ENCODE measurements around the gene COLGALT1.

DNA sequence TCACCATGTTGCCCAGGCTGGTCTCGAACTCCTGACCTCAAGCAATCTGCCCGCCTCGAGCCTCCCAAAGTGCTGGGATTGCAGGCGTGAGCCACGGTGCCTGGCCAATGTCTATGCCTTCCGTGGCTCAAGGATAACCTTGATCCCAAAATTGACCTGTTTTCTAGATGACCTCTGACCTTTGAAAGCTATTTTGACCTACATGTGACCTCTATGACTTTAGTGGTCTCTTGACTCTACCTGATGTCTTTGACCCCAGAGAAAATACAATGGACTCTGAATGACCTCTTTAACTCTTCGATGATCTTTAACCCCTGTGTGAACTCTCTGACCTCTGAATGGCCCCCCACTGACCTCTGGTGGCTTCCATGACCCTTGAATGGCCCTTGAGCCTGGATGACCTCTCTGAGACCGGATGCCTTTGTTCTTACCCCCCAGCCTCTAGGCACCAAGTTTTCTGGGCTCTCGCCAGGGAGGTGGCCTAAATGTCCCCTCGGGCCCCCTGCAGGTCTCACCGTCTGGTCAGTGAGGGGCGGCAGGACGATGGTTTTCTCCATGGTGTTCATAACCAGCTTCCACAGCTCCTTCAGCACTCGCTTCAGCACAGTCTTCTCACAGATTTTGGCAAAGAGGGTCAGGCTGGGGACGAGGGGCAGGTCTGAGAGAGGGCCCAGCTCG, 69.0 kb downstream of the COLGALT1 start:
- TF ChIP-seq REST (IDR thresholded peaks at IDR 0.05; ENCODE audit: unreplicated experiment) (no peak), EZH2 (IDR thresholded peaks at IDR 0.05; ENCODE audit: low read depth, unreplicated experiment) (no peak), EZH2phosphoT487 (IDR thresholded peaks at IDR 0.05; ENCODE audit: unreplicated experiment) (no peak), JUNB (IDR thresholded peaks at IDR 0.05; ENCODE audit: unreplicated experiment) (no peak)
- TF ChIP-seq, protein P1, sequence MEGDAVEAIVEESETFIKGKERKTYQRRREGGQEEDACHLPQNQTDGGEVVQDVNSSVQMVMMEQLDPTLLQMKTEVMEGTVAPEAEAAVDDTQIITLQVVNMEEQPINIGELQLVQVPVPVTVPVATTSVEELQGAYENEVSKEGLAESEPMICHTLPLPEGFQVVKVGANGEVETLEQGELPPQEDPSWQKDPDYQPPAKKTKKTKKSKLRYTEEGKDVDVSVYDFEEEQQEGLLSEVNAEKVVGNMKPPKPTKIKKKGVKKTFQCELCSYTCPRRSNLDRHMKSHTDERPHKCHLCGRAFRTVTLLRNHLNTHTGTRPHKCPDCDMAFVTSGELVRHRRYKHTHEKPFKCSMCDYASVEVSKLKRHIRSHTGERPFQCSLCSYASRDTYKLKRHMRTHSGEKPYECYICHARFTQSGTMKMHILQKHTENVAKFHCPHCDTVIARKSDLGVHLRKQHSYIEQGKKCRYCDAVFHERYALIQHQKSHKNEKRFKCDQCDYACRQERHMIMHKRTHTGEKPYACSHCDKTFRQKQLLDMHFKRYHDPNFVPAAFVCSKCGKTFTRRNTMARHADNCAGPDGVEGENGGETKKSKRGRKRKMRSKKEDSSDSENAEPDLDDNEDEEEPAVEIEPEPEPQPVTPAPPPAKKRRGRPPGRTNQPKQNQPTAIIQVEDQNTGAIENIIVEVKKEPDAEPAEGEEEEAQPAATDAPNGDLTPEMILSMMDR (conservative IDR thresholded peaks at IDR 0.05; ENCODE audit: low read depth in 2 of 2): no peak
